DND-41 (cell line): Measurements from ENCODE around the gene PDF.

Experiments used
- ATAC-seq: fragments of 200-7000 bp; cut with Tn5 transposase; 3 replicates; pipeline ENCODE4 v1.9.1; 2021; ENCODE audit warnings: low read depth; ENCODE audit not compliant: insufficient read depth
- DNase-seq: peaks from one replicate; pipeline ENCODE4 v3.0.0-alpha.2; 2020
- H2AFZ ChIP-seq: 2 replicates; pipeline ENCODE4 v1.6.0; 2012; ENCODE audit warnings: low read depth, low read length
- H3K27ac ChIP-seq: 2 replicates; pipeline ENCODE4 v1.5.1; 2012; ENCODE audit warnings: low read length, inconsistent platforms
- H3K27me3 ChIP-seq: fragments of 200-600 bp; sonication (generic); 2 replicates; pipeline ENCODE4 v1.6.0; 2012; ENCODE audit warnings: low read length, mild to moderate bottlenecking, inconsistent platforms; ENCODE audit not compliant: insufficient read depth, poor library complexity
- H3K36me3 ChIP-seq: 2 replicates; pipeline ENCODE4 v1.5.1; 2012; ENCODE audit warnings: low read length, inconsistent platforms; ENCODE audit not compliant: insufficient read depth
- H3K4me1 ChIP-seq: 2 replicates; pipeline ENCODE4 v1.5.1; 2012; ENCODE audit warnings: mild to moderate bottlenecking, low read length; ENCODE audit not compliant: insufficient read depth
- H3K4me2 ChIP-seq: 2 replicates; pipeline ENCODE4 v1.6.0; 2012; ENCODE audit warnings: mild to moderate bottlenecking, moderate library complexity, low read length, inconsistent platforms; ENCODE audit not compliant: insufficient read depth
- H3K4me3 ChIP-seq, 2 experiments: fragments of 200-600 bp in 1 of 2; shearing (Covaris generic) in 1 of 2; 2 replicates each; pipeline ENCODE4 v1.5.1; 2012 to 2016; ENCODE audit warnings: inconsistent platforms in 2 of 2, low read length in 2 of 2, mild to moderate bottlenecking in 2 of 2, low read depth in 1 of 2, moderate library complexity in 1 of 2
- H3K79me2 ChIP-seq: 2 replicates; pipeline ENCODE4 v1.6.0; 2012; ENCODE audit warnings: low read length, inconsistent platforms; ENCODE audit not compliant: insufficient read depth
- H3K9ac ChIP-seq: 2 replicates; pipeline ENCODE4 v1.6.0; 2012; ENCODE audit warnings: low read depth, mild to moderate bottlenecking, inconsistent platforms, low read length, moderate library complexity
- H3K9me3 ChIP-seq: 2 replicates; pipeline ENCODE4 v1.5.1; 2012; ENCODE audit warnings: low read length, moderate library complexity, mild to moderate bottlenecking, inconsistent platforms; ENCODE audit not compliant: insufficient read depth, severe bottlenecking
- H4K20me1 ChIP-seq: 2 replicates; pipeline ENCODE4 v1.6.0; 2012; ENCODE audit warnings: low read length; ENCODE audit not compliant: insufficient read depth
- EZH2 ChIP-seq: IDR thresholded peaks from 3 replicates; pipeline ENCODE4 v1.6.1; 2012; ENCODE audit warnings: borderline replicate concordance, low read depth, mild to moderate bottlenecking, moderate library complexity, low read length, inconsistent platforms; ENCODE audit not compliant: severe bottlenecking
- TF ChIP-seq, protein P1 (sequence below): IDR thresholded peaks from 2 replicates; pipeline ENCODE4 v1.5.1; 2012; ENCODE audit warnings: borderline replicate concordance, low read length, moderate library complexity, mild to moderate bottlenecking; ENCODE audit not compliant: poor library complexity, severe bottlenecking; ENCODE audit errors: extremely low read depth

PDF gene

DNA sequence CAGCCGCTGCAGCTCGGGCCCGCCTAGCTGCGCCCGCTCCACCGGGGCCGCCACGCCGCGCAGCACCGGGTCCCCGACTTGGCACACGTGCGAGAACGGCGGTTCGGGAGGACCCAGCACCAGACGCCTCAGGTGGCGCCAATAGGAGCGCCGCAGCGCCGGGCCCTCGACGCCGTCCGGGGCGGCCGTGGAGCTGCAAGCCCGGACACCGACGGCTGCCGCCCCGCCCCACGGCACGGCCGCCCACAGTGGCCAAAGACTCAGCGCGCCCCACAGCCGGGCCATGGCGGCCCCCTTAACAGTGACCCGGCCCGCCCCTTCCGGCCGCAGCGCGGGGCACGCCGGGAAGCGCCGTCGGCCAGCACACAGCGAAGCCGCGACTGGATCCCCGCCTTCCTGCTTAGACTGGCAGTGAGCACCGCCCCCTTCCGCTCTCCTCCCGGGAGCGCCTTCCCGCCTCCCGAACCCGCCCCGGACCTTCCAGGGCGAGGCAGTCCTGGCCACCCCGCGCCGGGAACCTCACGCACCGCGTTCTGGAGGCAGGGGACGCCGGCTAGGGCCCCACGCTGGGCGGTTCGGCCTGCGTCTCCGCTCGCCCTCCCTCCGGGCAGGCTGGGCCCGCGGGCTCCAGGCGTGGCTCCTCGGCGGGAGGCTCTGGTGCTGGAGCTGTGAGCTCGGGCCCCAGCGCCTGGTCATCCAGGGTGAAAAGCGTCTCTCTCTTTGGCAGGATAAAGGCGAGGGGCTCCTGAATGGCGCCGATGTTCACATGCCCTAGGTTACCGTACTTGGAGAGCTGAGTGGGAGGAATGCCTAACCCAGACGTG, at the start of gene PDF:
Gene PDF, minus strand, starts transcription at position 303 of the 824 bp plus-strand sequence. Its CDS starts 18 bp downstream, at position 285.
- peak; percentile 95 for ATAC-seq
- Histone ChIP-seq H3K4me2 (peak within 1 kb of the TSS; percentile 94), H3K9ac (peak within 1 kb of the TSS; percentile 96), H3K36me3 (peaks cover 72% of the 10 kb centered on the region), H3K27ac (peak within 1 kb of the TSS; percentile 93), H2AFZ (peak within 1 kb of the TSS; percentile 87), H3K4me3 (peak within 1 kb of the TSS; percentile 65 to 89), H3K79me2 (peaks cover 68% of the 10 kb centered on the region), H3K27me3 (no peaks in the 10 kb centered on the region), H3K4me1 (peaks cover 57% of the 10 kb centered on the region), H3K9me3 (no peaks in the 10 kb centered on the region), H4K20me1 (peaks cover 43% of the 10 kb centered on the region)
- peak; percentile 92 for DNase-seq
- TF ChIP-seq EZH2, result no peak
- TF ChIP-seq, protein P1, sequence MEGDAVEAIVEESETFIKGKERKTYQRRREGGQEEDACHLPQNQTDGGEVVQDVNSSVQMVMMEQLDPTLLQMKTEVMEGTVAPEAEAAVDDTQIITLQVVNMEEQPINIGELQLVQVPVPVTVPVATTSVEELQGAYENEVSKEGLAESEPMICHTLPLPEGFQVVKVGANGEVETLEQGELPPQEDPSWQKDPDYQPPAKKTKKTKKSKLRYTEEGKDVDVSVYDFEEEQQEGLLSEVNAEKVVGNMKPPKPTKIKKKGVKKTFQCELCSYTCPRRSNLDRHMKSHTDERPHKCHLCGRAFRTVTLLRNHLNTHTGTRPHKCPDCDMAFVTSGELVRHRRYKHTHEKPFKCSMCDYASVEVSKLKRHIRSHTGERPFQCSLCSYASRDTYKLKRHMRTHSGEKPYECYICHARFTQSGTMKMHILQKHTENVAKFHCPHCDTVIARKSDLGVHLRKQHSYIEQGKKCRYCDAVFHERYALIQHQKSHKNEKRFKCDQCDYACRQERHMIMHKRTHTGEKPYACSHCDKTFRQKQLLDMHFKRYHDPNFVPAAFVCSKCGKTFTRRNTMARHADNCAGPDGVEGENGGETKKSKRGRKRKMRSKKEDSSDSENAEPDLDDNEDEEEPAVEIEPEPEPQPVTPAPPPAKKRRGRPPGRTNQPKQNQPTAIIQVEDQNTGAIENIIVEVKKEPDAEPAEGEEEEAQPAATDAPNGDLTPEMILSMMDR, result peak; percentile 1

DNA sequence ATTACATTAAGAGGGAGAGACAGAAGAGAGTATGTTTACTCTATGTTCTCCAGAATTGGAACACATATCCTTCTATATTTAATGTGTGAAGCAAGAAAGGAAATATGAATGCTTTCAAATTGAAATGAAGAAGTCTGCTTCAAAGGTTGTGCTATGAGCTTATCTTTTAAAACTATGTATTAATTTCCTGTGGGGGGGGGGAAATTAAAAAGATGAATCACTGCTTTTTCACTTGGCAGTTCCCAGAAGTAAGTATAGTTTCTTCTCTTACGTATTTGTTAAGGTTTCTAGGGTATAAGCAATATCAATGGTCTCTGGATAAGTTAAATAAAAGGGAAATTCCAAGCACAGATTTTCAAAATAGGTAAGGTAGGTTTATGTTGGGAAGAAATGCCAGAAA, 48.4 kb upstream of the PDF start:
- DNase-seq (no peak), ATAC-seq (no peak)
- no peak overlapping the region for H3K27ac ChIP-seq
- H3K9me3 ChIP-seq, result no peaks in the 10 kb centered on the region
- H2AFZ ChIP-seq, result no peak overlapping the region
- no peaks in the 10 kb centered on the region for H4K20me1 ChIP-seq
- peaks cover 63% of the 10 kb centered on the region for H3K79me2 ChIP-seq
- no peaks in the 10 kb centered on the region for H3K27me3 ChIP-seq
- peaks cover 20% of the 10 kb centered on the region for H3K4me1 ChIP-seq
- H3K36me3 ChIP-seq, result peaks cover 84% of the 10 kb centered on the region
- no peak overlapping the region for H3K9ac ChIP-seq
- TF ChIP-seq EZH2, result no peak
- TF ChIP-seq, protein P1, result no peak
- H3K4me3 ChIP-seq, result no peak overlapping the region
- H3K4me2 ChIP-seq, result no peak overlapping the region

DNA sequence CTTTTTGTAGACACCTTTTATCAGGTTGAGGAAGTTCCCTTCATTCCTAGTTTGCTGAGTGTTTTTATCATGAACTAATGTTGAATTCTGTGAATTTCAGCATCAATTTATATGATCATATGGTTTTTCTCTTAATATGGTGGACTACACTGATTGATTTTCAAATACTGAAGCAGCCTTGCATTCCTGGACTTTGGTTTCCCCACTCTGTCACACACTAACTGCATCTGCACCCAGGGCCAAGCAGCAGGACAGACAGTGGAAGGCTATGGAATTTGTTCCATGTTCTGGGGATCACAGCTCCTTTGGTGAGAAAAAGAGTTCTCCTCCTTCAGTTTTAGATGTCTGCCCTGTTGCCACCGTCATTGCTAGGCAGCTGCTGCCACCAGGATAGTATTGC, 47.6 kb upstream of the PDF start:
- H3K27me3 ChIP-seq, result no peaks in the 10 kb centered on the region
- H2AFZ ChIP-seq, result no peak overlapping the region
- ATAC-seq, result no peak
- H3K9ac ChIP-seq, result no peak overlapping the region
- H3K4me3 ChIP-seq, result no peak overlapping the region
- no peak overlapping the region for H3K27ac ChIP-seq
- H3K4me2 ChIP-seq, result no peak overlapping the region
- H3K79me2 ChIP-seq, result peaks cover 61% of the 10 kb centered on the region
- no peak for TF ChIP-seq EZH2
- TF ChIP-seq, protein P1, result no peak
- peaks cover 83% of the 10 kb centered on the region for H3K36me3 ChIP-seq
- DNase-seq, result no peak
- no peaks in the 10 kb centered on the region for H3K9me3 ChIP-seq
- H3K4me1 ChIP-seq, result peaks cover 13% of the 10 kb centered on the region
- no peaks in the 10 kb centered on the region for H4K20me1 ChIP-seq
